ENCODE results near the gene MDP1.
"Not testable (repeated sequence)": the region's sequence is repeated elsewhere in the genome, so short reads cannot be mapped to it uniquely, and the experiment has no call there.

MDP1 gene

DNA sequence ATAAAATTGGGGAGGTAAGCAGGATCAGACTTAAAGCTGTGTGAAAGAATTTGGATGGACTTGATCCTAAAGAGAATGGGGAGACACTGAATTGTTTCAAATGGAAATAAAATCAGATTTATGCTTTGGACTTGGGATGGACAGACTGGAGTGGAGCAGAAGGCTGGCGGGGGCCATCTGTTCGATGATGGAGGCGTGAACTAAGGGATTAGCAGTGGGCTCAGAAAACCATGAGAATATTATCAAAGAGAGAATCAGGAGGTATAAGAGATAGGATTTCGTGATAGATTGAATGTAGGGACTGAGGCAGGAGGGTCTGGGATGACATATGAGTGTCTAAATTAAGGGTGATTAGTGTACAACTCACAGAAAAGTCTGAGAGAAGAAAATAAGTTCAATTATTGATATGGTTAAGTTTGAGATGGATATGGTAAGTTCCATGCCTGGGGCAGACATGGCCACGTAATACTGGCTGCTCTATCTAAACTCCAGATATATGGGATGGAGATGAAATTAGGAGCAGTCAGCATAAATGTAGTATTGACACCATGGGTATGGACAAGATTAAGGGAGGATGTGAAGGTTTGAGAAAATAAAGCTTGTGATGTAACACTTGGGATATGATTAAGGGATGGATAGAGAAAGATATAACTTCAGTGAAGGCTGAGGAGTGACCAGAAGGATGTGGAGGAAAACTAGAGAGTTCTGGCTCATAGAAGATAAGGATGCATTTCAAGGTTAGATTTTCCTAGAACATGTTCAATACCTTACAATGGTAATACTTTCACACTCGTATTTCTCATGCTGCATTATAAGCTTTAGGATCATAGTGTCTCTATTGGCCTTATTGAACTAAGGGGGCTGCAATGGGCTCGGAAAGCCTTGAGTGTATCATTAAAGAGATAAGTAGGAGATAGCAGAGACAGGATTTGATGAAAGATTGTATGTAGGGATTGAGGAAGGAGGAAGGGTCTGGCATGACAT lies 11.4 kb downstream of the MDP1 start:
- no peak for DNase-seq (ENCODE audit: extremely low spot score)
- ChIA-PET CTCF (no interaction called here), POLR2A (interaction anchor here (1.4 to 2.1 kb wide), 2 partner anchors 9 kb away, joined by 3 to 11 read pairs; partner anchors contain the start of genes CHMP4A and TM9SF1)
- TF ChIP-seq CTBP1 (IDR thresholded peaks at IDR 0.05; ENCODE audit: borderline replicate concordance) (no peak), FOXK2 (IDR thresholded peaks at IDR 0.05) (no peak), ARNT (IDR thresholded peaks at IDR 0.05) (no peak), SP1 (IDR thresholded peaks at IDR 0.05) (no peak), TARDBP (IDR thresholded peaks at IDR 0.05) (no peak)

DNA sequence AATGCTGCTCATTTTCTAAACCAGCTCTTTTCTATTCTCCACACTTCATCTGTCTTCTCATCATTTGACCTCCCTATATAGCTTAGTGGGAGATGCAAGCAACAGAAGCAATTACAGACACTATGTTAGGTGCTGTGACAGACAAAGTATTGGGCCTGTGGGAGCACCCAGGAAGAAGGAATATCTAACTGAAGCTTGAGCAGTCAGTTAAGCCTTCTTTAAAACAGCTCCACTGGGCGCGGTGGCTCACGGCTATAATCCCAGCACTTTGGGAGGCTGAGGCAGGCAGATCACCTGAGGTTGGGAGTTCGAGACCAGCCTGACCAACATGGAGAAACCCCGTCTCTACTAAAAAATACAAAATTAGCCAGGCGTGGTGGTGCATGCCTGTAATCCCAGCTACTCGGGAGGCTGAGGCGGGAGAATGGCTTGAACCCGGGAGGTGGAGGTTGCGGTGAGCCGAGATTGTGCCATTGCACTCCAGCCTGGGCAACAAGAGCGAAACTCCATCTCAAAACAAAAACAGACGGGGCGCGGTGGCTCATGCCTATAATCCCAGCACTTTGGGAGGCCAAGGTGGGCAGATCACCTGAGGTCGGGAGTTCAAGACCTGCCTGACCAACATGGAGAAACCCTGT lies 12.5 kb downstream of the MDP1 start:
- POLR2A ChIA-PET: interaction anchor here (1.4 to 2.1 kb wide), 2 partner anchors 8 to 10 kb away, joined by 3 to 11 read pairs; partner anchors contain the start of genes CHMP4A and TM9SF1
- CTCF ChIA-PET; DNase-seq (ENCODE audit: extremely low spot score): not testable (repeated sequence)

DNA sequence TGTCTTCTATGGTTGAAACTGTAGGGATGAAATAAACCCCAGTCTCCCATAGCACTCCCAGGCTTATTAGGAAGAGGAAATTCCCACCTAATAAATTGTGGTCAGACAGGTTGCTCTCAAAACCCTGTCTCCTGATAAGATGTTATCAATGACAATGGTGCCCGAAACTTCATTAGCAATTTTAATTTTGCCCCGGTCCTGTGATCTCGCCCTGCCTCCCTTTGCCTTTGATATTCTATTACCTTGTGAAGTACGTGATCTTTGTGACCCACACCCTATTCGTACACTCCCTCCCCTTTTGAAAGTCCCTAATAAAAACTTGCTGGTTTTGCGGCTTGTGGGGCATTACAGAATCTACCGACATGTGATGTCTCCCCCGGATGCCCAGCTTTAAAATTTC lies 13.3 kb downstream of the MDP1 start:
- POLR2A ChIA-PET: interaction anchor here (2.1 kb wide), 1 partner anchor 11 kb away, joined by 11 read pairs; the partner anchor contains the start of gene CHMP4A
- CTCF ChIA-PET; DNase-seq (ENCODE audit: extremely low spot score): not testable (repeated sequence)

DNA sequence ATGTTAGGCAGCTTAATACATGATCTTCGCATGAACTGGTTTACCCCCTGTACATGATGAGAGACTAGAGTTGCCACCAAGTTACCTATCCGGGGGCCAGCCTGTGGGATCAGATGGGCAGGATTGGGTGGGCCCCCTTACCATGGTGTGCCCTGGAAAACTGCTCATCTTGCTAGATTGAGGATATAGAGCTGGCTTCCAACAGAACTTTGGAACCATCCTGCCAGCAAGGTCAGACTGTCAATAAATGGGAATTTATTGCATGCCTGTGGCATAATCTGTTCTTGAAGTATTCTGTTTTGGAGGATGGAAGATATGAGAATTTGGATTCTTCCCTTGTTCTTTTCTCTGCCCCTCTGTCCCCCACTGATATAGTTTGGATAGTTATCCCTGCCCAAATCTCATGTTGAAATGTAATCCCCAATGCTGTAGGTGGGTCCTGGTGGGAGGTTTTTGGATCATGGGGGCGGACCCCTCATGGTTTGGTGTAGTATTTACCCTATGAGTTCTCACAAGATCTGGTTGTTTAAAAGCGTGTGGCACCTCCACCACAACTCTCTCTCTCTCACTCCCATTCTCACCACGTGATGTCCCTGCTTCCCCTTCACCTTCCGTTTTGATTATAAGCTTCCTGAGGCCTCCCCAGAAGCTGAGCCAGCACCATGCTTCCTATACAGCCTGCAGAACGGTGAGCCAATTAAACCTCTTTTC lies 16.9 kb downstream of the MDP1 start:
- 0 out of 2 replicates have a peak, but pooled peaks have one; percentile 46 for TF ChIP-seq ZNF384 (IDR thresholded peaks at IDR 0.05)
- no peak for TF ChIP-seq FOXK2 (IDR thresholded peaks at IDR 0.05)
- DNase-seq (ENCODE audit: extremely low spot score): no peak
- ChIA-PET POLR2A (interaction anchor here (1.0 kb wide), 1 partner anchor 14 kb away, joined by 4 read pairs; the partner anchor contains the start of gene CHMP4A), CTCF (no interaction called here)

DNA sequence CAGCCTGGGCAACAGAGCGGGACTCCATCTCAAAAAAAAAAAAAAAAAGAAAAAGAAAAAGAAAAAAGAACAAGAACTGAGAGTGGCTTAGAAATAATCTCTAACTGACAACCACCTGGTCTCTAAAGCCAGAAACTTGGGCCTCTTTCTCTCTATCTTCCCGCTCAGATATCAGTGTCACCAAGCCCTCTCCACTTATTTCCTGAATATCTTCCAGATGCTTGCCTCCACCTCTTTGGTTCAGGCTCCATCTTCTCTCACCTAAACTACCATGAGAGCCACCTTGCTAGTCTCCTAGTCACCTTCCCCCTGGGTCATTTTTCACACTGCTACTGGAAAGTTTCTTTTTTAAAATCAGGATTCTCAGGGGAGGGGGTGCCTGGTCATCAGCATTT lies 18.8 kb downstream of the MDP1 start:
- no peak for TF ChIP-seq FOXA1 (IDR thresholded peaks at IDR 0.05)
- no peak for TF ChIP-seq SUZ12 (IDR thresholded peaks at IDR 0.05)
- no peak for TF ChIP-seq TARDBP (IDR thresholded peaks at IDR 0.05)
- no peak for TF ChIP-seq NFRKB (IDR thresholded peaks at IDR 0.05)
- no peak for TF ChIP-seq LEF1 (IDR thresholded peaks at IDR 0.05; ENCODE audit: borderline replicate concordance)
- TF ChIP-seq PKNOX1 (IDR thresholded peaks at IDR 0.05): no peak
- TF ChIP-seq CTBP1 (IDR thresholded peaks at IDR 0.05; ENCODE audit: borderline replicate concordance): no peak
- no peak for TF ChIP-seq ELF4 (IDR thresholded peaks at IDR 0.05)
- no peak for TF ChIP-seq HDGF (IDR thresholded peaks at IDR 0.05; ENCODE audit: borderline replicate concordance)
- no peak for TF ChIP-seq SP1 (IDR thresholded peaks at IDR 0.05)
- no peak for TF ChIP-seq ZNF384 (IDR thresholded peaks at IDR 0.05)

GRCh38 chr14:24196071-24197055 lies 19.5 kb downstream of the MDP1 start:
- DNase-seq (ENCODE audit: extremely low spot score): peak; percentile 30
- TF ChIP-seq FOXA1 (IDR thresholded peaks at IDR 0.05) (no peak), HDGF (IDR thresholded peaks at IDR 0.05; ENCODE audit: borderline replicate concordance) (no peak), ARNT (IDR thresholded peaks at IDR 0.05) (no peak), CTBP1 (IDR thresholded peaks at IDR 0.05; ENCODE audit: borderline replicate concordance) (no peak), NFRKB (IDR thresholded peaks at IDR 0.05) (no peak), FOXM1 (IDR thresholded peaks at IDR 0.05; ENCODE audit: borderline replicate concordance) (no peak), FOXK2 (IDR thresholded peaks at IDR 0.05) (no peak), BHLHE40 (IDR thresholded peaks at IDR 0.05; ENCODE audit: borderline replicate concordance) (no peak), LEF1 (IDR thresholded peaks at IDR 0.05; ENCODE audit: borderline replicate concordance) (no peak), L3MBTL2 (conservative IDR thresholded peaks at IDR 0.05) (no peak), PKNOX1 (IDR thresholded peaks at IDR 0.05) (no peak), TARDBP (IDR thresholded peaks at IDR 0.05) (no peak)
- ChIA-PET POLR2A (interaction anchor here (0.7 to 2.6 kb wide), 25 partner anchors 8 to 245 kb away, joined by 3 to 33 read pairs (median 6); partner anchors contain the start of genes CARMIL3, CHMP4A, DCAF11 and EMC9), CTCF (interaction anchor here (0.9 to 1.0 kb wide), 2 partner anchors 36 to 100 kb away, joined by 3 to 4 read pairs; partner anchors contain the start of gene IRF9)

More for the DNA sequence above, 18.8 kb downstream of the MDP1 start:
- POLR2A ChIA-PET: interaction anchor here (1.6 to 2.6 kb wide), 3 partner anchors 17 to 74 kb away, joined by 5 to 33 read pairs (median 16); partner anchors contain the start of genes CHMP4A, PSME2, RABGGTA and RNF31
- no peak for DNase-seq (ENCODE audit: extremely low spot score)
- CTCF ChIA-PET: no interaction called here

Measured in HEK293T (cell line).